Muscle layer of colon (tissue), 2 donors: ENCODE results near the gene SELENON.

Experiments
- H3K27ac ChIP-seq: one replicate; pipeline ENCODE4 v1.7.0; 2013; ENCODE audit warnings: low read depth, mild to moderate bottlenecking, low read length, moderate library complexity
- H3K27me3 ChIP-seq, 2 donors: one replicate each; pipeline ENCODE4 v1.7.0; 2013; ENCODE audit warnings: low read length in 2 of 2, mild to moderate bottlenecking in 2 of 2; ENCODE audit not compliant: insufficient read depth in 2 of 2, control insufficient read depth in 1 of 2
- H3K36me3 ChIP-seq: one replicate; pipeline ENCODE4 v1.7.0; 2013; ENCODE audit warnings: mild to moderate bottlenecking, low read length; ENCODE audit not compliant: insufficient read depth
- H3K4me1 ChIP-seq: one replicate; pipeline ENCODE4 v1.7.0; 2013; ENCODE audit warnings: mild to moderate bottlenecking, low read length; ENCODE audit not compliant: insufficient read depth
- H3K4me3 ChIP-seq, 2 donors: one replicate each; pipeline ENCODE4 v1.7.0; 2013; ENCODE audit warnings: low read length in 2 of 2, low read depth in 1 of 2, mild to moderate bottlenecking in 1 of 2, moderate library complexity in 1 of 2
- H3K9ac ChIP-seq: one replicate; pipeline ENCODE4 v1.7.0; 2013; ENCODE audit warnings: low read length
- H3K9me3 ChIP-seq: one replicate; pipeline ENCODE4 v1.7.0; 2013; ENCODE audit warnings: mild to moderate bottlenecking, low read length
- donor health status: abdominal sarcoma.
- donor health status: Adenocarcinoma of cecum.

Gene SELENON

DNA sequence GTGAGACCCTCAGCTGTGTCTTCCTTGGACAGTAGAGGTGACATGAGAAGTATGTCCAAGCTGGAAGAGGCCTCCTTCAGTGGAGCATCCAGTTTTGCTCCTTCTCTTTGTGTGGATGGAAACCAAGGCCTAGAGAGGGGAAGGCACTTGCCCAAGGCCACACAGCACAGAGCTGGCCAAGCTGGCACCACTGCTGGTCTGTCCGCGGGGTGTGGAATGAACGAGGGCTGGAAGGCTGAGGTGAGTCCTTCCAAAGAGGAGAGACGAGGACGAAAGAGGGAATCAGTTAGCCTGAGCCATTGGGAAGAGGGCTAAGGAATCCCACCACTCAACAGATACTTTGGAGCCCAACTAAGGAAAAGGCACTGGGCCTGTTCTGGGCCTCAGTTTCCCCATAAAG, 27.8 kb upstream of the SELENON start:
- H3K9me3 ChIP-seq: no peaks in the 10 kb centered on the region
- H3K9ac ChIP-seq: no peak overlapping the region
- no peaks in the 10 kb centered on the region for H3K36me3 ChIP-seq
- no peaks in the 10 kb centered on the region for H3K27me3 ChIP-seq
- H3K27ac ChIP-seq: no peak overlapping the region
- peaks cover 18% of the 10 kb centered on the region for H3K4me1 ChIP-seq
- H3K4me3 ChIP-seq: no peak overlapping the region

DNA sequence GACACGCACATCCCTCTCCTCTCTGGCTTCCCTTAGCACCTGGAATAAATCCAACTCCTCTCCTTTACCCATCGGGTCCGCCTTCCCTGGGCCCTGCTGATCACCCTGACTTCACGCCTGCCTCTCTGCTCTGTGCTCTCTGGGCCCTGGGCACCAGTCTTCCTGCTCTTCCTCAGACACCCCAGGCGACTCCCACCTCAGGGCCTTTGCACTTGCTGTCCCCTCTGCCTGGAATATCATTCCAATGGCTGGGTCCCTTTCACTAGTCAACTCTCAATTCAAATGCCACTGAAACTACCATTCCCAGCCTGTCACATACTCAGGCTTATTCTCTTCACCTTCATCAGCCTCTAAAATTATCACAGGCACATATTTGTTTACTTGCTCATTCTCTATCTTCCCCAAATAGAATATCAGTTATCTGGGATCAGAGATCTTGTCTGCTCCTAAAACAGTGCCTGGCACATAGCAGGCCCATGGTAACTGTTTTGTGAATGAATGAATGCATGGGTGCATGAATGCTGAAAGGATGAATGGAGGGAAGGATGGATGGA, 27.2 kb upstream of the SELENON start:
- Histone ChIP-seq H3K9ac (no peak overlapping the region), H3K36me3 (no peaks in the 10 kb centered on the region), H3K27ac (no peak overlapping the region), H3K9me3 (no peaks in the 10 kb centered on the region), H3K4me1 (peaks cover 18% of the 10 kb centered on the region), H3K27me3 (no peaks in the 10 kb centered on the region), H3K4me3 (no peak overlapping the region)

DNA sequence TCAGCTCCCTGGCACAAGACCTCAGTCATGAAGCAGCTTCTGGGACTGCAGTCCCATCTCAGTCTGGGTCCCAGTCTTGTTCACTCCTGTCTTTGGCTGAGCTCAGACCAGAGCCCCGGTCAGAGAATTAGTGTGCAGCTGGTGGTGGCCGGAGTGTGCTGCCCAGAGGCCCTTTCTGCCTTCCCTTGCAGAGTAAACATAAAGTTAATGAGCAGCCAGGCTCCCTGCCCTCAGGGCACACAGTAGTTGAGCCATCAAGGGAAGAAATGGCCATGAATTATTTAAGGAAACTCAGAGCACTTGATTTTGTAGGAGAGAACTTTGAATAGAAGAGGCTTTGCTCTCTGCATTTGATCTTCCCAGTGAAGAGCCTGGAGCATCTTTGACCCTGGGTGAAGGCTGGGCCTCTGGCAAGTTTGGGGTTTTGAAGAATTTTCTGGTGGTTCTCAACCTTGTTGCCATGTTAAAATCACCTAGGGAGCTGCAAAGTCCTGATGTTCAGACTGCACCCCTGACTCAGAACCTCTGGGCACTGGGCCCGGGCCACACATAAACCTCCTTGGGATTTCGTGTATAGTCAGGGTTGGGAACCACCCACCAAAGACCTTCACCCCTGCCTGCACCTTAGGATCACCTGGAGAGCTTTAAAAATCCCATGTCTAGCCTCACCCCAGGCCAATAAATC, 26.4 kb upstream of the SELENON start:
- no peaks in the 10 kb centered on the region for H3K9me3 ChIP-seq
- no peak overlapping the region for H3K27ac ChIP-seq
- no peak overlapping the region for H3K9ac ChIP-seq
- H3K4me1 ChIP-seq: peaks cover 18% of the 10 kb centered on the region
- H3K27me3 ChIP-seq: no peaks in the 10 kb centered on the region
- H3K4me3 ChIP-seq: no peak overlapping the region
- no peaks in the 10 kb centered on the region for H3K36me3 ChIP-seq

DNA sequence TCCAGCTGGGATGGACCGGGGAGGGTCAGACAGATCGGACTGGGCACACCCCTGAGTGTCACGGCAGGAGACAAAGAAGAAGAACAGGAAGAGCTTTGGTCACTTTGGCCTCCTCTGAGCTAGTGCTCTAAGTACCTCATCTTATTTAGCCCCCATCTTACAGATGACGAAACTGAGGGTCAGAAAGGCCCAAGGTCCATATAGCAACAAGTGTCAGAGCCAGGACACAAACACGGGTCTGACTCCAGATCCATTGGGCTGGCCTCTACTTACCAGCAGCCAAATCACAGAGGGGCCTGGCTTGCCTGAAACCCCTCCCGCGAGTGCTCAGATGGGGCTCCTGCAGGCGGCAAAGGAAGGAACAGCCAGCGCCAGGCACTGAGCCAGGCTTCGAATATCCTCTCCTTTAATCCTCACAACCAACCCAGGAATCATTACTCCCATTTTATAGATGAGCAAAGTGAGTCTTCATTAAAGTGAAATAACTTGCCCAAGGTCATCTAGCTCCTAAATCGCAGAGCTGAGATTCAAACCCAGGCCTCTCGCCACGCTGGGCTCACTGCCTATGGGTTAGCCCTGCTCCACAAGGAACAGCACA, 25.7 kb upstream of the SELENON start:
- H3K9me3 ChIP-seq: no peaks in the 10 kb centered on the region
- no peaks in the 10 kb centered on the region for H3K27me3 ChIP-seq
- H3K36me3 ChIP-seq: peaks cover 4% of the 10 kb centered on the region
- H3K27ac ChIP-seq: no peak overlapping the region
- no peak overlapping the region for H3K4me3 ChIP-seq
- H3K9ac ChIP-seq: no peak overlapping the region
- H3K4me1 ChIP-seq: peaks cover 18% of the 10 kb centered on the region

DNA sequence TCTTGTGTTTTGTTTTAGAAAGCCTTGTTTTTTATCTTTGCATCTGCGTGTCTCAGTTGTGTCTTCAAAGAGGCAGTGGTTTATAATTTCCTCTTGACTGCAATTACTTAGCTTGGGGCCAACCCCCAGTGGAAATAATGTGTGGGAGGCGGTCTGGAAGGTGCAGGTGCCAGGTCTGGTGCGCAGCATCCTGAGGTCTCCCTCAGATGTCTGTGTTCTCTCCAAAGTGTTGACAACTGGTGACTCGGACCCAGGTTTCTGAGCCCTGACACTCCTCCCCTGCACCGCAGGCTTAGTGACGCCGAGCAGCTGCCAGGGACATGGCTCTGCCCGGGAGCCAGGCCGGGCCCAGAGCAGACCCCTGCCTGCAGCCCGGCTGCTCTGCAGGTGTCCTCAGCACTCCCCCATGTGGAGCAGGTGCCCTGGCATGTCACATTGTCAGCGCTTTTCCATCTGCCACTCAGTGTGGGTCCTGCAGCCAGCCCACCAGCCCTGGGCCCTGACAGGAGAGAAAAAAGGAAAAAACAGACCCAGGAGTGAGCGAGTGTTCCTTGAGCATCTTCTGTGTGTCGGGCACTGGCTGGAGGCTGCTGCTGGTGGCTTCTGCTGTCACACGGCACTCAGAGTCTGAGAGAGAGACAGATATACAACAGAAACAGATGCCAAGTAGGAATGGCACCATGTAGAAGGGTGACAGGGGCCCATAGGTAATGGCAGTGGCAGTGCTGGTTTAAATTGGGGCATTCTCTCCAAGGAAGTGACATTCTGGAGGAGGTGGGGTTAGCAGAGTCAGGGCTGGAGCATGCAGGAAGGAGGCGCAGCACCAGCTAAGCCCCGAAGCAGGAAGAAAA, 24.8 kb upstream of the SELENON start:
- peaks cover 18% of the 10 kb centered on the region for H3K4me1 ChIP-seq
- H3K9me3 ChIP-seq: no peaks in the 10 kb centered on the region
- no peak overlapping the region for H3K4me3 ChIP-seq
- no peaks in the 10 kb centered on the region for H3K27me3 ChIP-seq
- peaks cover 4% of the 10 kb centered on the region for H3K36me3 ChIP-seq
- no peak overlapping the region for H3K27ac ChIP-seq
- no peak overlapping the region for H3K9ac ChIP-seq

DNA sequence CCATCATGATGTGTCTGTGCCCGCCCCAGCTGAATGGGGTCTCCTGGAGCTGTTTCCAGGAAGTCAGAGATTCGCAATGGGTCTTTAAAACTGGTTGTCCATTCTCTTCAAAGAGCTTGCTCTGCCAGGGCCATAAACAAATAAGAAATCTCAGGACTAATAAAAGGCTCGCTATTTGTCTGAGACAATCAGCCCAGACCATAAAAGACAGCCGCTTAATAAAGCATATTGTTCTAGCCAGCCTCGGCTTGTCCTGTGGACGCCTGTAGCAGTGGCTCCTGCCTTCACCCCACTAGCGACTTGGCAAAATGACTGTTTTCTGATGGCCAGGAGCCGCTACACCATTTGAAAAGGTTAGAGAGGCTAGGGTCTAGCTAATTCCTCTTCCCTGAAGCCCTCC, 20.6 kb upstream of the SELENON start:
- Histone ChIP-seq H3K27me3 (no peaks in the 10 kb centered on the region), H3K27ac (no peak overlapping the region)

GRCh38 chr1:25779894-25780293, 20.1 kb upstream of the SELENON start:
- no peaks in the 10 kb centered on the region for H3K4me1 ChIP-seq
- peaks cover 4% of the 10 kb centered on the region for H3K36me3 ChIP-seq
- no peak overlapping the region for H3K4me3 ChIP-seq
- no peaks in the 10 kb centered on the region for H3K27me3 ChIP-seq
- no peak overlapping the region for H3K9ac ChIP-seq
- no peak overlapping the region for H3K27ac ChIP-seq
- H3K9me3 ChIP-seq: no peaks in the 10 kb centered on the region

More for the DNA sequence above, 20.6 kb upstream of the SELENON start:
- H3K9ac ChIP-seq: no peak overlapping the region
- H3K4me3 ChIP-seq: no peak overlapping the region
- H3K36me3 ChIP-seq: peaks cover 4% of the 10 kb centered on the region
- peaks cover 1% of the 10 kb centered on the region for H3K4me1 ChIP-seq
- no peaks in the 10 kb centered on the region for H3K9me3 ChIP-seq

- no peak overlapping the region for H3K27ac ChIP-seq
- H3K9ac ChIP-seq: no peak overlapping the region
- H3K4me3 ChIP-seq: no peak overlapping the region
- no peaks in the 10 kb centered on the region for H3K27me3 ChIP-seq
- no peaks in the 10 kb centered on the region for H3K4me1 ChIP-seq
- H3K9me3 ChIP-seq: no peaks in the 10 kb centered on the region
- peaks cover 4% of the 10 kb centered on the region for H3K36me3 ChIP-seq
These were observed 19.5 kb upstream of the SELENON start for GRCh38 chr1:25780318-25781129.

DNA sequence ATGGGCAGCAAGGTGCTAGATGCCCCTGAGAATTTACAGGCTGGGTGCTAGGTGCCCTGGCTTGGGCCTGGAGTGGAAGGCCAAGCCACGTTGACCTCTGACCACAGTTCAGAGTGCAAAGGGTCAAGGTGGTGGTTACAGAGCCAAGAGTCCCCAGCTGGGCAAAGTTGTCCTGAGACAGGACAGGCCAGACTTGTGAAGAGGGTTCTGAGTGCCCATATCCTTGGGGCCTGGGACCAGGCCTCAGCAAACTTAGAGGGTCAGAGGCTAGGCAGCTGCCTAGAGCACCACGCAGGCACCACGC, 18.9 kb upstream of the SELENON start:
- Histone ChIP-seq H3K36me3 (peaks cover 4% of the 10 kb centered on the region), H3K27ac (no peak overlapping the region), H3K9ac (no peak overlapping the region), H3K9me3 (no peaks in the 10 kb centered on the region), H3K27me3 (no peaks in the 10 kb centered on the region), H3K4me1 (peaks cover under 1% of the 10 kb centered on the region), H3K4me3 (no peak overlapping the region)

DNA sequence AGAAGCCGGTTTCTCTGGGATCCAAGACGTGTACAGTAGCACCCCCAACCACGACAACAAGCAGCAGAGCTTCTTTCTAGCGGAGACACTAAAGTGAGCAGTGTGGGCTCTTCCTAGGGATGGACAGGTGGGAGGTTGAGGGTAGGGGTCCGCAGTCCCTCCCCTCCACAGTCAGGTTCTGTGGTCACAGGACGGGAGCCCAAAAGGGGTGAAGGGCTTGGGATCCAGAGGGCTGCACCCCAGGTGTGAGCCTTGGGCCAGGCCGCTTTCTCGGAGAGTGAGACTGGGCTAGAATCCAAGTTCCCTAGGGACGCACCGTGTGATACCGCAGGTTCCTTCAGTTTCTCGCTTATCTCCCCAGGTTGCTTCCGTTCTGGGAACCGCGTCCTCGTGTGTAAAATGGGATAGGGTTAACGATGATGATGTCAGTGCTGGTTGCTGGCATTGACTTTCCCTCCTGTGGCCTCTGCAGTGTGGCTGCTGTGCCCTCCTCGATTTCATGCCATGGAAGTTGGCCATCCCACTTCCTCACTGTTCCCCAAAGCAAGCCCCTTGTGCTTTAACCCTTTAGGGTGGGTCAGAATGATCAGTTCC, 17.3 kb upstream of the SELENON start:
- Histone ChIP-seq H3K9me3 (no peaks in the 10 kb centered on the region), H3K4me3 (no peak overlapping the region), H3K9ac (no peak overlapping the region), H3K27me3 (no peaks in the 10 kb centered on the region), H3K36me3 (peaks cover 4% of the 10 kb centered on the region), H3K27ac (no peak overlapping the region), H3K4me1 (peaks cover 14% of the 10 kb centered on the region)
